ENCODE measurements around the gene BUD13. TPM values are rescaled to one million over a fixed set of nuclear protein-coding genes. Genes with fewer than 3 reads are reported as not detected.
A peak's percentile ranks its signal among the peaks of the same experiment; 100 is the strongest.

Gene BUD13
- total and polyA plus RNA-seq, 9 of the 15 experiments (the other 6 are each of a cell fraction or from before 2014, with no cell fraction given) = 9.5 to 34.1 (median 27.1) TPM

- TF ChIP-seq ZNF407 (IDR thresholded peaks at IDR 0.05; ENCODE audit: low read depth) (no peak), TOE1 (IDR thresholded peaks at IDR 0.05; ENCODE audit: borderline replicate concordance) (no peak), TOE1 (CRISPR knock-in tag; IDR thresholded peaks at IDR 0.05; ENCODE audit: borderline replicate concordance, low read depth) (no peak), RB1 (IDR thresholded peaks at IDR 0.05; ENCODE audit: low read depth) (no peak), ZBTB11 (CRISPR knock-in tag; IDR thresholded peaks at IDR 0.05) (peak in 1 of 3 experiments; percentile 67; a peak in 2 of 6 replicates), TCF15 (CRISPR knock-in tag; IDR thresholded peaks at IDR 0.05) (no peak), TFAM (CRISPR knock-in tag; conservative IDR thresholded peaks at IDR 0.05) (no peak), TAL1 (IDR thresholded peaks at IDR 0.05) (peak; percentile 58; the same call in 1 of the 2 replicates), ZNF3 (CRISPR knock-in tag; IDR thresholded peaks at IDR 0.05) (no peak)
Measured at GRCh38 chr11:116777056-116777455, 4.3 kb upstream of the BUD13 start (continued).
